Heart left ventricle (tissue), 13 donors: Measurements from ENCODE around the gene EXOSC10.

Source experiments
- POLR2A ChIP-seq, 2 donors: fragments of 450-650 bp; IDR thresholded peaks; one replicate each; pipeline ENCODE4 v1.6.1; 2017; ENCODE audit warnings: antibody characterized with exemption in 2 of 2, mild to moderate bottlenecking in 2 of 2, moderate library complexity in 2 of 2
- TF ChIP-seq, protein P1 (sequence below), 12 donors: fragments of 200-600 bp; sonication (generic) in 4 of 12; IDR thresholded peaks; one replicate each; pipeline versions ENCODE4 v1.5.0 to v1.8.0; 2018 to 2022; ENCODE audit warnings: antibody characterized with exemption in 12 of 12, mild to moderate bottlenecking in 5 of 12
- donor health status: ischemic (EF 13 %, LVEDD 7.1; RV severe dilation, severe dysfunction).
- donor health status: DM: no; HTN: yes; CAD: no.
- donor health status: DM: no; HTN: no; CAD: no.
- donor health status: ischemic (EF 25% LVEDD 6.9; RV normal size, moderate dysfunction).
- donor health status: ischemic (EF 25% LVEDD 5.7; RV mildly dilated, moderate dysfunction).
- donor health status: ischemic (EF 35%, LVEDD 5.7; RV mildly dilated, moderate dysfunction).
- donor health status: nonischemic (EF 11% LVEDD 7.7; RV severe dilation, severe dysfunction).
- donor health status: DM: yes; HTN: yes; CAD: no.
- donor health status: PGD.
- donor health status: ischemic (EF 29% LVEDD 5.4; RV normal size, mild dysfunction).
- donor health status: nonischemic (EF 23%, LVEDD 6.1; RV moderate dilation, normal function).

DNA sequence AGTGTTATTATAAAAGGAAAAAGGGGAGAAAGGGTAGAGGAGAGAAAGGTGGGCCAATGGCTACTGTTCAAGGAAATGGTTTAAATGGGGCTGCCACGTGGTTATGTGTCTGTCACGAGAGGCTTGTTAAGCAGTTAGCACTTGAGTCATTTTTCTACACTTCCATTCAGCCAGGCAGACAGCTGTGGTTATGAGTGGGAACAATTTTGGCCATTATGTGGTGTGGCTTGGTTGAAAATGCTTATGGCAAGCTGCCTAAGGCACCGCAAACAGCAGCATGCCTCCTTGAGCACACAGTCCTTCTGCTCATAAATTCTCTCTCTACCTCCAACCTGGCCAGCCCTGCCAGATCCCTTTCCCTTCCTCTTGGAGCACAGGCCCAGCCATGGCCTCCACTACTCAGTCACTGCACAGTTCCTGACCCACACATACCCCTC, 36.7 kb downstream of the EXOSC10 start:
- TF ChIP-seq, protein P1, sequence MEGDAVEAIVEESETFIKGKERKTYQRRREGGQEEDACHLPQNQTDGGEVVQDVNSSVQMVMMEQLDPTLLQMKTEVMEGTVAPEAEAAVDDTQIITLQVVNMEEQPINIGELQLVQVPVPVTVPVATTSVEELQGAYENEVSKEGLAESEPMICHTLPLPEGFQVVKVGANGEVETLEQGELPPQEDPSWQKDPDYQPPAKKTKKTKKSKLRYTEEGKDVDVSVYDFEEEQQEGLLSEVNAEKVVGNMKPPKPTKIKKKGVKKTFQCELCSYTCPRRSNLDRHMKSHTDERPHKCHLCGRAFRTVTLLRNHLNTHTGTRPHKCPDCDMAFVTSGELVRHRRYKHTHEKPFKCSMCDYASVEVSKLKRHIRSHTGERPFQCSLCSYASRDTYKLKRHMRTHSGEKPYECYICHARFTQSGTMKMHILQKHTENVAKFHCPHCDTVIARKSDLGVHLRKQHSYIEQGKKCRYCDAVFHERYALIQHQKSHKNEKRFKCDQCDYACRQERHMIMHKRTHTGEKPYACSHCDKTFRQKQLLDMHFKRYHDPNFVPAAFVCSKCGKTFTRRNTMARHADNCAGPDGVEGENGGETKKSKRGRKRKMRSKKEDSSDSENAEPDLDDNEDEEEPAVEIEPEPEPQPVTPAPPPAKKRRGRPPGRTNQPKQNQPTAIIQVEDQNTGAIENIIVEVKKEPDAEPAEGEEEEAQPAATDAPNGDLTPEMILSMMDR (IDR thresholded peaks at IDR 0.05) = no peak
- no peak for TF ChIP-seq POLR2A (IDR thresholded peaks at IDR 0.05)
